ENCODE data around the gene PTAFR.

DNA sequence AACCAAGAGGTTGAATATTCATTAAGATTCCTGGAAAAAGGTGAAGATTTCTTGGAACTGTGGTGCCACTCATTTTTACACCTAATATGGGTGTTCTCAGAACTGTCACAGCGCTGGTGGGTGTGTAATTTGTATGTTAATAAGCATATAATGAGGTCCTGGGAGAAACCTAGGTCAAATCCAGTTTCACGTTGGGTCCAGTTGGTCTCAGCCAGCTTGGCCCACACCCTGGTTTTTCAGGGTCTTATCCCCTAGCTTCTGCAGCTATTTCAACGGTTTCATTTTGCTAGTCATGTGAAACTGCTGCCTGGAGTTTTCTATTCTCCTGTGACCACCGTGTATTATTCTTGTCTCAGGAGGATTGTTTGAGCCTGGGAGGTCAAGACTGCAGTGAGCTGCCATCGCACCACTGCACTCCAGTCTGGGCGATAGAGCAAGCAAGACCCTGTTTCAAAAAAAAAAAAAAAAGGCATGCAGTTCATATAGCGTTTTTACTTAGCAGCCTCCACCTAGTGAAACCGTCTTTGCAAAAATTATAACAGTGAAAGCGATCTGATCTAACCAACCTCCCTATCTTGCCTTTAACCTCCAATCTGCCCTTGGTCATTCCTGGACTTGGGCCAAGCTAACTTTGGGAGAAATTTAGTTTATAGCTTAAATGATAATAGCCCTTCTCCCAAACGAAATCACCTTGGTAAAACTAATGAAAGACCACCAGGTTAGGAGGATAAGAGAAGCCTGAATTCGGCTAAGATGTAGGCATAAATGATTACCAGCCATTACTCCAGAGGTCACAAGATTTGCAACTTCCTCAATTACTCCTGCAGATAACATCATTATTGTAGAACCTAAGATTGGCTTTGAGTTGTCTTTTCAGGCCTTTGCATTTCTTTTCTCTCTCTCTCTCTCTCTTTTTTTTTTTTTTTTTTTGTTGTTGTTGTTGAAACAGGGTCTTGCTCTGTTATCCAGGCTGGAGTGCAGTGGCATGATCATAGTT lies 44.0 kb downstream of the PTAFR start:
- TF ChIP-seq, protein P1, sequence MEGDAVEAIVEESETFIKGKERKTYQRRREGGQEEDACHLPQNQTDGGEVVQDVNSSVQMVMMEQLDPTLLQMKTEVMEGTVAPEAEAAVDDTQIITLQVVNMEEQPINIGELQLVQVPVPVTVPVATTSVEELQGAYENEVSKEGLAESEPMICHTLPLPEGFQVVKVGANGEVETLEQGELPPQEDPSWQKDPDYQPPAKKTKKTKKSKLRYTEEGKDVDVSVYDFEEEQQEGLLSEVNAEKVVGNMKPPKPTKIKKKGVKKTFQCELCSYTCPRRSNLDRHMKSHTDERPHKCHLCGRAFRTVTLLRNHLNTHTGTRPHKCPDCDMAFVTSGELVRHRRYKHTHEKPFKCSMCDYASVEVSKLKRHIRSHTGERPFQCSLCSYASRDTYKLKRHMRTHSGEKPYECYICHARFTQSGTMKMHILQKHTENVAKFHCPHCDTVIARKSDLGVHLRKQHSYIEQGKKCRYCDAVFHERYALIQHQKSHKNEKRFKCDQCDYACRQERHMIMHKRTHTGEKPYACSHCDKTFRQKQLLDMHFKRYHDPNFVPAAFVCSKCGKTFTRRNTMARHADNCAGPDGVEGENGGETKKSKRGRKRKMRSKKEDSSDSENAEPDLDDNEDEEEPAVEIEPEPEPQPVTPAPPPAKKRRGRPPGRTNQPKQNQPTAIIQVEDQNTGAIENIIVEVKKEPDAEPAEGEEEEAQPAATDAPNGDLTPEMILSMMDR (IDR thresholded peaks at IDR 0.05), result no peak
- TF ChIP-seq POLR2A (IDR thresholded peaks at IDR 0.05) (no peak), EP300 (IDR thresholded peaks at IDR 0.05) (no peak)

Data from tibial nerve (tissue), 4 donors.